Measurements from ENCODE around the gene CACNA1G.

CACNA1G gene

GRCh38 chr17:50590946-50591737 lies 30.6 kb downstream of the CACNA1G start:
- Histone ChIP-seq H3K36me3 (ENCODE audit: control insufficient read depth, insufficient read depth, low read length) (no peaks in the 10 kb centered on the region), H3K27me3 (replicated peaks; ENCODE audit: control insufficient read depth, insufficient read depth, low read length) (peaks cover 2% of the 10 kb centered on the region; the same call in 1 of the 2 replicates), H3K4me3 (replicated peaks; ENCODE audit: low read depth, low read length) (no peak overlapping the region)
- TF ChIP-seq CTCF (IDR thresholded peaks at IDR 0.05; ENCODE audit: insufficient read depth, low read length, poor library complexity, severe bottlenecking) = no peak
- no peak for DNase-seq (ENCODE audit: extremely low read depth, insufficient read length)

- no peak for DNase-seq (ENCODE audit: extremely low read depth, insufficient read length)
- Histone ChIP-seq H3K27me3 (replicated peaks; ENCODE audit: control insufficient read depth, insufficient read depth, low read length) (no peaks in the 10 kb centered on the region; the same call in 1 of the 2 replicates), H3K4me3 (replicated peaks; ENCODE audit: low read depth, low read length) (no peak overlapping the region), H3K36me3 (ENCODE audit: control insufficient read depth, insufficient read depth, low read length) (no peaks in the 10 kb centered on the region)
- no peak for TF ChIP-seq CTCF (IDR thresholded peaks at IDR 0.05; ENCODE audit: insufficient read depth, low read length, poor library complexity, severe bottlenecking)
Measured at GRCh38 chr17:50593321-50593720, 32.8 kb downstream of the CACNA1G start.

- Histone ChIP-seq H3K27me3 (replicated peaks; ENCODE audit: control insufficient read depth, insufficient read depth, low read length) (no peaks in the 10 kb centered on the region; the same call in 1 of the 2 replicates), H3K36me3 (ENCODE audit: control insufficient read depth, insufficient read depth, low read length) (no peaks in the 10 kb centered on the region), H3K4me3 (replicated peaks; ENCODE audit: low read depth, low read length) (no peak overlapping the region)
- no peak for DNase-seq (ENCODE audit: extremely low read depth, insufficient read length)
- TF ChIP-seq CTCF (IDR thresholded peaks at IDR 0.05; ENCODE audit: insufficient read depth, low read length, poor library complexity, severe bottlenecking) = no peak
Measured at GRCh38 chr17:50594128-50594823, 33.8 kb downstream of the CACNA1G start.

GRCh38 chr17:50594892-50595291 lies 34.4 kb downstream of the CACNA1G start:
- no peak for DNase-seq (ENCODE audit: extremely low read depth, insufficient read length)
- Histone ChIP-seq H3K27me3 (replicated peaks; ENCODE audit: control insufficient read depth, insufficient read depth, low read length) (no peaks in the 10 kb centered on the region; the same call in 1 of the 2 replicates), H3K36me3 (ENCODE audit: control insufficient read depth, insufficient read depth, low read length) (no peaks in the 10 kb centered on the region), H3K4me3 (replicated peaks; ENCODE audit: low read depth, low read length) (no peak overlapping the region)
- no peak for TF ChIP-seq CTCF (IDR thresholded peaks at IDR 0.05; ENCODE audit: insufficient read depth, low read length, poor library complexity, severe bottlenecking)

GRCh38 chr17:50596191-50597037 lies 35.9 kb downstream of the CACNA1G start:
- Histone ChIP-seq H3K27me3 (replicated peaks; ENCODE audit: control insufficient read depth, insufficient read depth, low read length) (no peaks in the 10 kb centered on the region; the same call in 1 of the 2 replicates), H3K36me3 (ENCODE audit: control insufficient read depth, insufficient read depth, low read length) (no peaks in the 10 kb centered on the region), H3K4me3 (replicated peaks; ENCODE audit: low read depth, low read length) (no peak overlapping the region)
- TF ChIP-seq CTCF (IDR thresholded peaks at IDR 0.05; ENCODE audit: insufficient read depth, low read length, poor library complexity, severe bottlenecking) = peak; percentile 11
- DNase-seq (ENCODE audit: extremely low read depth, insufficient read length) = no peak

Data from GM06990 (cell line).